HG02840 (cell line): ENCODE results near the gene PLCXD1.
"Not testable (repeated sequence)": the region's sequence is repeated elsewhere in the genome, so short reads cannot be mapped to it uniquely, and the experiment has no call there.

ENCODE experiments used
- ATAC-seq: cut with Tn5 transposase; IDR thresholded peaks from one replicate; pipeline ENCODE4 v1.9.1; 2021; ENCODE audit warnings: mild to moderate bottlenecking, moderate library complexity, moderate number of reproducible peaks; ENCODE audit not compliant: unreplicated experiment, low FRiP score

The PLCXD1 gene

GRCh38 chrX:262381-262909, 18.7 kb upstream of the PLCXD1 start:
- peak; percentile 59 for ATAC-seq

GRCh38 chrX:264006-264405, 17.2 kb upstream of the PLCXD1 start:
- ATAC-seq, result not testable (repeated sequence)

- no peak for ATAC-seq
Observed at GRCh38 chrX:264634-265455, 16.3 kb upstream of the PLCXD1 start.

- no peak for ATAC-seq
Observed at GRCh38 chrX:265502-265901, 15.7 kb upstream of the PLCXD1 start.

GRCh38 chrX:267771-268261, 13.4 kb upstream of the PLCXD1 start:
- ATAC-seq, result no peak

- ATAC-seq, result no peak
Observed at GRCh38 chrX:270848-271367, 10.3 kb upstream of the PLCXD1 start.

GRCh38 chrX:274904-275475, 6.2 kb upstream of the PLCXD1 start:
- ATAC-seq, result no peak

- no peak for ATAC-seq
Observed at GRCh38 chrX:275476-275966, 5.7 kb upstream of the PLCXD1 start.

GRCh38 chrX:275967-276580, 5.1 kb upstream of the PLCXD1 start:
- ATAC-seq, result peak; percentile 90

- ATAC-seq, result peak; percentile 38
Observed at GRCh38 chrX:276581-277201, 4.5 kb upstream of the PLCXD1 start.

GRCh38 chrX:279757-280604, 1.2 kb upstream of the PLCXD1 start:
- ATAC-seq, result not testable (repeated sequence)

- ATAC-seq, result not testable (repeated sequence)
Observed at GRCh38 chrX:280722-281121, 459 bp upstream of the PLCXD1 start.

- ATAC-seq, result not testable (repeated sequence)
Observed at GRCh38 chrX:282000-282681, 960 bp downstream of the PLCXD1 start.

GRCh38 chrX:283115-283845, 2.1 kb downstream of the PLCXD1 start:
- ATAC-seq, result peak; percentile 100

- no peak for ATAC-seq
Observed at GRCh38 chrX:285076-285677, 4.0 kb downstream of the PLCXD1 start.

- ATAC-seq, result no peak
Observed at GRCh38 chrX:287670-288069, 6.5 kb downstream of the PLCXD1 start.

- ATAC-seq, result no peak
Observed at GRCh38 chrX:288561-288991, 7.4 kb downstream of the PLCXD1 start.
